CD4-positive, alpha-beta memory T cell (primary cell): ENCODE measurements around the gene LINC01488. TPM values are rescaled to one million over a fixed set of nuclear protein-coding genes. Genes with fewer than 3 reads are reported as not detected.

Experiments
- CTCF ChIA-PET: fragments of 350-600 bp; sonication (Branson Sonifier 250); formaldehyde crosslinking; loops from one replicate; lab custom pipeline; 2021; ENCODE audit warnings: inconsistent platforms; ENCODE audit not compliant: partially characterized antibody; lab: Charles Lee
- POLR2A ChIA-PET: fragments of 350-600 bp; sonication (Branson Sonifier 250); formaldehyde crosslinking; loops from one replicate; lab custom pipeline; 2021; ENCODE audit not compliant: partially characterized antibody; lab: Charles Lee
- DNase-seq, 5 donors: peaks; one replicate each; pipeline versions ENCODE4 v3.0.0 to v3.0.0-alpha.2; 2020 to 2022; ENCODE audit warnings: mixed read lengths in 1 of 5
- H3K27ac ChIP-seq: one replicate; pipeline ENCODE4 v1.7.0; 2013; ENCODE audit warnings: low read depth, low read length
- H3K27me3 ChIP-seq: 2 replicates; pipeline ENCODE4 v1.7.0; 2013; ENCODE audit warnings: mild to moderate bottlenecking, low read length, moderate library complexity; ENCODE audit not compliant: insufficient read depth
- H3K36me3 ChIP-seq: 2 replicates; pipeline ENCODE4 v1.7.0; 2013; ENCODE audit warnings: mild to moderate bottlenecking, low read length, moderate library complexity; ENCODE audit not compliant: insufficient read depth
- H3K4me1 ChIP-seq: 2 replicates; pipeline ENCODE4 v1.7.0; 2013; ENCODE audit warnings: mild to moderate bottlenecking, low read length, moderate library complexity; ENCODE audit not compliant: insufficient read depth
- H3K4me3 ChIP-seq, 2 donors: one replicate each; pipeline ENCODE4 v1.7.0; 2013; ENCODE audit warnings: low read length in 2 of 2, mild to moderate bottlenecking in 1 of 2
- H3K9me3 ChIP-seq, 2 donors: one replicate each; pipeline ENCODE4 v1.7.0; 2013; ENCODE audit warnings: low read length in 2 of 2, control low read depth in 1 of 2; ENCODE audit not compliant: control insufficient read depth in 1 of 2
- H3K27ac Mint-ChIP-seq, 7 donors: one replicate each; pipeline ENCODE4 v1.8.0; 2020 to 2021; ENCODE audit warnings: mixed read lengths in 7 of 7, mild to moderate bottlenecking in 6 of 7, inconsistent platforms in 3 of 7, moderate library complexity in 3 of 7
- H3K27me3 Mint-ChIP-seq, 2 donors: one replicate each; pipeline ENCODE4 v1.8.0; 2020 to 2021; ENCODE audit warnings: mixed read lengths in 2 of 2
- H3K36me3 Mint-ChIP-seq, 2 donors: one replicate each; pipeline ENCODE4 v1.8.0; 2020 to 2021; ENCODE audit warnings: mixed read lengths in 2 of 2, inconsistent platforms in 1 of 2, mild to moderate bottlenecking in 1 of 2
- H3K4me1 Mint-ChIP-seq, 4 donors: one replicate each; pipeline ENCODE4 v1.8.0; 2020 to 2021; ENCODE audit warnings: mixed read lengths in 4 of 4, mild to moderate bottlenecking in 1 of 4
- H3K4me3 Mint-ChIP-seq, 8 donors: one replicate each; pipeline ENCODE4 v1.8.0; 2020 to 2021; ENCODE audit warnings: mixed read lengths in 8 of 8, mild to moderate bottlenecking in 7 of 8, moderate library complexity in 6 of 8, inconsistent platforms in 3 of 8
- H3K9me3 Mint-ChIP-seq, 8 donors: one replicate each; pipeline ENCODE4 v1.8.0; 2020 to 2021; ENCODE audit warnings: mixed read lengths in 8 of 8, mild to moderate bottlenecking in 5 of 8, inconsistent platforms in 3 of 8, moderate library complexity in 1 of 8
- intact Hi-C: fragments of 100-400 bp; cut with micrococcal nuclease; formaldehyde crosslinking; loops from one replicate; pipeline ENCODE4 v1.15.1; 2023
- polyA plus RNA-seq, 2 donors: library from polyadenylated mRNA; unstranded; fragments of 300-500 nt; fragmentation: Illumina TruSeq; gene quantifications; one replicate each; pipeline ENCODE4 v1.2.3, GENCODE V29; 2021
- total RNA-seq, 2 experiments: library from RNA; stranded (reverse); gene quantifications; one replicate each; pipeline ENCODE4 v1.2.3, GENCODE V29; 2021

Gene LINC01488
- total and polyA plus RNA-seq, 4 experiments from 2014 or later = not detected

GRCh38 chr11:69518081-69518950, 36.9 kb downstream of the LINC01488 start:
- ChIA-PET POLR2A (no interaction called here), CTCF (no interaction called here)
- no peaks in the 10 kb centered on the region for H3K4me1 ChIP-seq
- H3K4me1 Mint-ChIP-seq = no peaks in the 10 kb centered on the region
- H3K27ac ChIP-seq = no peak overlapping the region
- H3K27me3 Mint-ChIP-seq = peaks cover 13 to 16% of the 10 kb centered on the region in 2 donors
- no peak overlapping the region for H3K27ac Mint-ChIP-seq
- intact Hi-C loops = no loop called here
- no peaks in the 10 kb centered on the region for H3K36me3 ChIP-seq
- DNase-seq = no peak
- peaks cover 0 to 16% (median 9%) of the 10 kb centered on the region in 8 donors for H3K9me3 Mint-ChIP-seq
- H3K4me3 ChIP-seq = no peak overlapping the region
- H3K9me3 ChIP-seq = no peaks in the 10 kb centered on the region
- no peaks in the 10 kb centered on the region for H3K27me3 ChIP-seq
- no peaks in the 10 kb centered on the region for H3K36me3 Mint-ChIP-seq
- H3K4me3 Mint-ChIP-seq = no peak overlapping the region

DNA sequence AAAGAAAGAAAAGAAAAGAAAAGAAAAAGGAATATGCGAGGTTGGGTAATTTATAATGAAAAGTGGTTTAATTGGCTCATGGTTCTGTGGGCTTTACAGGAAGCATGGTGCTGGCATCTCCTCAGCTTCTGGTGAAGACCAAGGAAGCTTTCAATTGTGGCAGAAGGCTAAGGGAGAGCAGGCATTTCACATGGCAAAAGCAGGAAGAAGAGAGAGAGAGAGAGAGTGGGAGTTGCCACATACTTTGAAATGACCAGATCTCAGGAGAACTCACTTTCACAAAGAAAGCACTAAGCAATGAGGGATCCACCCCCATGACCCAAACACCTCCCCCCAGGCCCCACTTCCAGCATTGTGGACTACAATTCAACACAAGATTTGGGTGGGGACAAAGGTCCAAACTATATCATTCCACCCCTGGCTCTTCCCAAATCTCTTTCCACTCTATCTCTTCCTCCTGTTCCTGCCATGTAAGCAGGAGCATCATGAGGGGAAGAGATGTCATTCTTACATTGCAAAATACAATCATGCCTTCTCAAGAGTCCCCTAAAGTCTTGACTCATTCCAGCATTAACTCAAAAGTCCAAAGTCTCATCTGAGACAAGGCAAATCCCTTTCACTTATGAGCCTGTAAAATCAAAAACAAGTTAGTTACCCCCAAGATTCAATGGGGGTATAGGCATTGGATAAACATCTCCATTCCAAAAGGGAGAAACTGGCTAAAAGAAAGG, 38.9 kb downstream of the LINC01488 start:
- CTCF ChIA-PET = no interaction called here
- Mint-ChIP-seq H3K36me3 (no peaks in the 10 kb centered on the region), H3K27me3 (peaks cover 13 to 14% of the 10 kb centered on the region in 2 donors), H3K9me3 (peaks cover 0 to 16% (median 9%) of the 10 kb centered on the region in 8 donors), H3K27ac (no peak overlapping the region), H3K4me1 (no peaks in the 10 kb centered on the region), H3K4me3 (no peak overlapping the region)
- no peaks in the 10 kb centered on the region for H3K36me3 ChIP-seq
- no peak overlapping the region for H3K27ac ChIP-seq
- H3K4me1 ChIP-seq = no peaks in the 10 kb centered on the region
- no peak for DNase-seq
- H3K27me3 ChIP-seq = no peaks in the 10 kb centered on the region
- H3K4me3 ChIP-seq = no peak overlapping the region
- H3K9me3 ChIP-seq = no peaks in the 10 kb centered on the region
- POLR2A ChIA-PET = no interaction called here
- intact Hi-C loops = no loop called here

GRCh38 chr11:69521457-69521856, 40.0 kb downstream of the LINC01488 start:
- POLR2A ChIA-PET = no interaction called here

DNA sequence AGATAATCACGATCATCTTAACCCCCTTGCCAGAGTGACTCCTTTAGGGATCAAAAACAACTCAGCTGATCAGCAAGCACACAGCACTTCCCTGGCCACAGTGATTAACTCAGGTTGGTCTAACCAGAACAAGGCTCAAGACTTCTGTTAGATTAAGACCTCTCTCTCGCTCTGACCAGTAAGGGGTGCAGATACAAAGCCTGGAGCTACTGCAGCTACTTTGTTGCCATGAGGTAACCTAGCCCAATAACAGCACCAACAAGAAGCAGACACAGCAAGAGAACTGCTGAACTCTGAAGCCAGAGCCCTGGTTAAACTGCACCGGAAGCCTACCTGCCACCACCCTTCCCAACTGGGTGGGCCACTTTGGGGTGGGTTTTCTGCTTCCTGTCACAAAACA, 42.0 kb downstream of the LINC01488 start:
- no peaks in the 10 kb centered on the region for H3K4me1 Mint-ChIP-seq
- POLR2A ChIA-PET = no interaction called here

More at GRCh38 chr11:69521457-69521856, 40.0 kb downstream of the LINC01488 start:
- Histone ChIP-seq H3K27me3 (no peaks in the 10 kb centered on the region), H3K4me3 (no peak overlapping the region), H3K27ac (no peak overlapping the region), H3K36me3 (no peaks in the 10 kb centered on the region), H3K4me1 (no peaks in the 10 kb centered on the region), H3K9me3 (no peaks in the 10 kb centered on the region)
- no peaks in the 10 kb centered on the region for H3K4me1 Mint-ChIP-seq
- no peak overlapping the region for H3K4me3 Mint-ChIP-seq
- H3K27me3 Mint-ChIP-seq = peaks cover 9 to 15% of the 10 kb centered on the region in 2 donors
- DNase-seq = no peak
- no peak overlapping the region for H3K27ac Mint-ChIP-seq
- H3K9me3 Mint-ChIP-seq = peaks cover 0 to 16% (median 7%) of the 10 kb centered on the region in 8 donors
- intact Hi-C loops = no loop called here
- CTCF ChIA-PET = no interaction called here
- H3K36me3 Mint-ChIP-seq = no peaks in the 10 kb centered on the region

GRCh38 chr11:69524291-69524882, 42.9 kb downstream of the LINC01488 start:
- no peak overlapping the region for H3K4me3 Mint-ChIP-seq
- Histone ChIP-seq H3K27ac (no peak overlapping the region), H3K36me3 (no peaks in the 10 kb centered on the region), H3K4me1 (no peaks in the 10 kb centered on the region), H3K4me3 (no peak overlapping the region), H3K9me3 (no peaks in the 10 kb centered on the region), H3K27me3 (no peaks in the 10 kb centered on the region)
- H3K4me1 Mint-ChIP-seq = no peaks in the 10 kb centered on the region
- peaks cover 0 to 2% (median 0%) of the 10 kb centered on the region in 8 donors for H3K9me3 Mint-ChIP-seq
- H3K27me3 Mint-ChIP-seq = peaks cover 6 to 7% of the 10 kb centered on the region in 2 donors
- intact Hi-C loops = no loop called here
- ChIA-PET POLR2A (no interaction called here), CTCF (no interaction called here)
- no peaks in the 10 kb centered on the region for H3K36me3 Mint-ChIP-seq
- DNase-seq = no peak
- H3K27ac Mint-ChIP-seq = no peak overlapping the region

More for the DNA sequence above, 42.0 kb downstream of the LINC01488 start:
- Mint-ChIP-seq H3K36me3 (no peaks in the 10 kb centered on the region), H3K4me3 (no peak overlapping the region), H3K27me3 (peaks cover 2 to 6% of the 10 kb centered on the region in 2 donors), H3K9me3 (peaks cover 0 to 11% (median 4%) of the 10 kb centered on the region in 8 donors), H3K27ac (no peak overlapping the region)
- Histone ChIP-seq H3K4me3 (no peak overlapping the region), H3K9me3 (no peaks in the 10 kb centered on the region), H3K36me3 (no peaks in the 10 kb centered on the region), H3K4me1 (no peaks in the 10 kb centered on the region), H3K27ac (no peak overlapping the region), H3K27me3 (no peaks in the 10 kb centered on the region)
- no peak for DNase-seq
- CTCF ChIA-PET = no interaction called here
- intact Hi-C loops = no loop called here

DNA sequence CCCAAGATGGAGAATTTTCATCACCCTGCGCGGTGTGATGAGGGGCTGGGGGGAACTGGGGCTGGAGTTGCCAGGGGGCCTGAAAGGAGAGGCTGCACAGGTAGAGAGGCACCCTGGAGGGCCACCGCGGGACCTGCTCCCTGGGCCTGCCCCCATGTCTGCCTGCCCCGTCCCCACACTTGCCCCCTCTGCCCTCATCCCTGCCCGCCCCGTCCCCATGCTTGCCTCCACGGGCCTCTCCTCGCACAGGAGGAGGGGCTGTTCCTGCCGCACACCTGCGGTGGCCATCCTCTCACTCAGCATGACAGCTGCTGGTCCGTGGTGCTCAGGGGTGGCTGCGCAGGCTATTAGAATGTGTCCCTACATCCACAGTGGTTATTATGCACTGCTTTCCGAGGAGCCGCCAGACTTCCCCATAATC, 43.5 kb downstream of the LINC01488 start:
- Mint-ChIP-seq H3K4me1 (no peaks in the 10 kb centered on the region), H3K27me3 (peaks cover 10 to 11% of the 10 kb centered on the region in 2 donors), H3K36me3 (no peaks in the 10 kb centered on the region), H3K4me3 (no peak overlapping the region), H3K27ac (no peak overlapping the region), H3K9me3 (no peaks in the 10 kb centered on the region)
- intact Hi-C loops = no loop called here
- no peaks in the 10 kb centered on the region for H3K36me3 ChIP-seq
- H3K27me3 ChIP-seq = no peaks in the 10 kb centered on the region
- POLR2A ChIA-PET = no interaction called here
- DNase-seq = no peak
- H3K9me3 ChIP-seq = no peaks in the 10 kb centered on the region
- CTCF ChIA-PET = no interaction called here
- H3K4me3 ChIP-seq = no peak overlapping the region
- no peak overlapping the region for H3K27ac ChIP-seq
- H3K4me1 ChIP-seq = no peaks in the 10 kb centered on the region
